ENCODE measurements around the gene CHIC2. TPM values are rescaled to one million over a fixed set of nuclear protein-coding genes. Genes with fewer than 3 reads are reported as not detected.
"Not testable (repeated sequence)": the region's sequence is repeated elsewhere in the genome, so short reads cannot be mapped to it uniquely, and the experiment has no call there.

The CHIC2 gene
- total RNA-seq, 1 donor from 2014 or later, result 51.3 TPM

- DNase-seq, result no peak
Measured at GRCh38 chr4:54061067-54061466, 3.3 kb downstream of the CHIC2 start.

DNA sequence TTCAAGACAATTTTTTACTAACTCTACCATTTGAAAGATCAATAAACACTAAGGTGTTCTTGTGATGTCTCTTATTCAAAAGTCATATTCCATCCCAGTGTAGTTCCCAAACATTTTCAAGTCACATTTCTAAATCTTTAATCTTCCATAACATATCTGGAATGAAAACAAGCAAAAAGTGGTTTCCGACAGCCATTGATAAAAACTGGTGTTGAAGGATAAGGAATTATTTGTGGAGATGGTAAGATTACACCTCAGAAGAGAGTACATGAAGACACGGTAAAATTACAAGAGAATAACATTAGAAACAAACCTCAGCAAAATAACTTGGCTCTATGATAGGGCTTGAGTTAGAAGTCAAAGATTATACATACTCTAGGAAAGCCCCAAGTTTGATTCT, 4.3 kb downstream of the CHIC2 start:
- DNase-seq, result no peak

DNA sequence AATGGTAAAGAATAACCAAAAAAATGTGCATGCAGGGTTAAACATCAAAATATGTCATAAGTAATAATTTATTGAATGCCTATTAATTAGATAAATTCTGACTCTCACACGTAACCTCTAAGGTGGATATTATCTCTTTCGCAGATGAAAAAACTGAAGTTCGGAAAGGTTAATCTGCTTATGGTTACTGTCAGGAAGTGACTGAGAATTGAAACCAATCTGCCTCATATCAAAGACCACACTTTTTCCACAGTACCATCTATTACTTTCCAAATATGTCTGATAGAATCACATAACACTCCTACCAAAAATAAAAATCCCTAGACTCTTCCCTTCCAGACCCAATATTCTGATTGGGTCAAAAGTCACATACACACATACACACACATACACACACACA, 6.2 kb downstream of the CHIC2 start:
- no peak for DNase-seq

GRCh38 chr4:54056360-54056759, 8.0 kb downstream of the CHIC2 start:
- DNase-seq, result no peak

GRCh38 chr4:54055494-54055893, 8.9 kb downstream of the CHIC2 start:
- DNase-seq, result no peak

DNA sequence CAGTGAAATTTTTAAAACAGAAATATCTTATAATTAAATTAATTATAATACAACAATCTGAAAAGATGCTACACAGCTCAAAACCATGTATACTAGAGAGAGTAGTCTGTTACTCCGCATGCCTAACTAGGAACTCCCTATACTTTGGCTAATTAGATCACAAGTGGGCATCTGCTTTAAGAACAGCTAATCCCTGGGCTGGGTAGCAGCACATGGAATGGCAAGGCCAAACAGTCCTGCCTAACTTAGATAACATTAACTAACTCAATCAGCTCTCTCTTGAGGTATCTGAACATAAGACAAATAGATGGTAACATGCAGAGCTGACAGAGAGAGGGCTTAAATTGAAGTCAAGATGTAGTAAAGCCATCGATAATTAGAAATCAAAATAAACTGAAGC, 9.9 kb downstream of the CHIC2 start:
- DNase-seq, result no peak

DNA sequence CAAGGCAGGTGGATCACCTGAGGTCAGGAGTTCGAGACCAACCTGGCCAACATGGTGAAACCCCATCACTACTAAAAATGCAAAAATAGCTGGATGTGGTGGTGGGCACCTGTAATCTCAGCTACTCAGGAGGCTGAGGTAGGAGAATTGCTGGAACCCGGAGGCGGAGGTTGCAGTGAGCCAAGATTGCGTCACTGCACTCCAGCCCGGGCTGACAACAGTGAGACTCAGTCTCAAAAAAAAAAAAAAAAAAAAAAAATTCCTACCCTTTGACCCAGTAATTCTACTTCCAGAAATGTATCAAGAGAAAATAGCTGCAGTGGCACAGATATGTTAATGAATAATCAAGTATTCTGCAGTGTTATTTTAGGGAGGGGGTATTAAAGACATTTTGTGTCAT, 11.1 kb downstream of the CHIC2 start:
- not testable (repeated sequence) for DNase-seq

GRCh38 chr4:54050214-54050904, 14.0 kb downstream of the CHIC2 start:
- DNase-seq, result no peak

- DNase-seq, result not testable (repeated sequence)
Measured at GRCh38 chr4:54043630-54044029, 20.8 kb downstream of the CHIC2 start.

DNA sequence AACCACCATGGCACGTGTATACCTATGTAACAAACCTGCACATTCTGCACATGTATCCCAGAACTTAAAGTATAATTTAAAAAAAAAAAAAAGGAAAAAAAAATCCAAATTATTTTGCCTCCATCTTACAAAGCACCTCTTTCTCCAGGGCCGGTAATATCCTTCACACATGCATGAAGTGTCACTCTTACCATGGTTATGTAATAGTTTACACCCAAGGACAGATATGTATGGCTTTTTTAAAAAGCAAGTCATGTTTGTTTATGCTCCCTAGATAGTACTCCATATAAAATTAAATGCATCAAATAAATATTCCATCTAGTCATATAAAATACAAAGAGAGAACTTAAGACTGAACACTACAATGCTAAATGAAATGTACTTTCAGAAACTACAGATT, 22.5 kb downstream of the CHIC2 start:
- DNase-seq, result no peak

- DNase-seq, result no peak
Measured at GRCh38 chr4:54041100-54041499, 23.3 kb downstream of the CHIC2 start.

DNA sequence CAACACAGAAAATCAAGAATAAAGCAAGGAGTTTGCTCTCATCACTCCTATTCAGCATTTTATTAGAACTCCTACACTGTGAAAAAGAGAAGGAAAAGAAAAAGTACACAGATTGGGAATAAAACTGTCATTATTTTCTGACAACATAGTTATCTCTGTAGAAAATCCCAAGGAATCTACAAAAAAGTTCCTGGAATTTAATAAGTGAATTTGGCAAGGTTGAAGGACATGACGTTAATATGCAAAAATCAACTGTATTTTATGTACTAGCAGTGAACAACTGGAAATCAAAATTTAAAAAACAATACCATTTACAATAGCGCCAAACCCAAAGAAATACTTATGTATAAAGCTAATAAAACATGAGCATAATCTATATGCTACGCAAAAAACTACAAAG, 26.3 kb downstream of the CHIC2 start:
- DNase-seq, result no peak

GRCh38 chr4:54036184-54036583, 28.2 kb downstream of the CHIC2 start:
- no peak for DNase-seq

DNA sequence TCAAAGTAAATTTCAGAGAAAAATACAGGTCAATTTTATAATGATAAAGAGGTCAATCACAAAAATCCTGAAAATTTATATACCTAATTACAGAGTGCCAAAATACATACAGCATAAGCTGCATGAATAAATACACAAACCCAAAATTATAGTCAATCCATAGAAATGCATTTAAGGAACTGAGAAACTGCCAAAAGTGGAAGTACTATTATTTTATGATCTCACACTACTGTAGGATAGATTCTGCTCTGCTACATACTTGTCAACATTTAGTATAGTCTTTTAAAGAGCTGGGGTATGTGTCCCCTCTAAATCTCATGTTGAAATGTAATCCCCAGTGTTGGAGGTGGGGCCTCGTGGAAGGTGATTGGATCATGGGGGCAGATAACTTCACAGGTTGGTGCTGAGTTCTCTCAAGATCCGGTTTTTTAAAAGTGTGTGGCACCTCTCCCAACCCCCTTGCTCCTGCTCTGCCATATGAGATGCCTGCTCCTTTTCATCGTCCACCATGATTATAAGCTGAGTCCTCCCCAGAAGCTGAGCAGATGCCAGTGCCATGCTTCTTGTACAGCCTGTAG, 31.8 kb downstream of the CHIC2 start:
- DNase-seq, result no peak

- no peak for DNase-seq
Measured at GRCh38 chr4:54027311-54027710, 37.1 kb downstream of the CHIC2 start.

GRCh38 chr4:54025582-54025981, 38.8 kb downstream of the CHIC2 start:
- DNase-seq, result no peak

- DNase-seq, result not testable (repeated sequence)
Measured at GRCh38 chr4:54023019-54023418, 41.4 kb downstream of the CHIC2 start.

DNA sequence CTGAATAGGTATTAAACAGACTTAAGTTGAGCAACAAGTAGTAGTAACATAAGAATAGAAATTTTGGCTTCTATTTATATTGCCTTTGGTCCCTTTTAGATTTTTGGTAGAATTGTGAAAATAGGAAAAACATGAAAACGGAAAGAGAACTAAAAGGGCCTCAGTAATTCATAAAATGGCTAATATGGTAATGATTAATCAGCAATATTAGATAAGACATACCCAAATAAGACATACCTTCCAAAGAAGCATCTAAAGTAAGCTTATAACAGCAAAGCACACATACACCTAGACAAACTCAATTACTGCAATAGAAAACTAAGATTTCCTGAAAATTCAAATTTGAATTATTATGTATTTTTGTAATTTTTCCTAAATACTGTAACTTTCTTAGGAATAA, 46.4 kb downstream of the CHIC2 start:
- no peak for DNase-seq

DNA sequence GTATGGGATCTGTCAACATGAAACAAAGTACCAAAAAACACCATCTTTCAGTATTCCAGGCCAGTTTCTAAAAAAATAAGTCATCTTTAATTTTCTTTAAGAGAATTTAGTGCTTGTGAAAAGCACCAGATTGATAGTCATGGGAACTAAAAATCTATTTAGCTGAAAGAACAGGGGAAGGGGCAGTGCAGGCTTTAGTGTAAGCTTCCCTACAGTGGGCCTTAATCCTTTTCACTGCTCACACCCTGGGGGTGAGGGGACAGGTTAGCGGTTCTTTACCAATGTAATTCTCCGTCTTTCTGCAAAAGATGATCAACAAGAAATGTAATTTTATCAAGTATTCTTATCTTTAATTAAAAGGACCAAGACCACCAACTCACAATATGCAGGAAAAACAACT, 47.1 kb downstream of the CHIC2 start:
- no peak for DNase-seq

DNA sequence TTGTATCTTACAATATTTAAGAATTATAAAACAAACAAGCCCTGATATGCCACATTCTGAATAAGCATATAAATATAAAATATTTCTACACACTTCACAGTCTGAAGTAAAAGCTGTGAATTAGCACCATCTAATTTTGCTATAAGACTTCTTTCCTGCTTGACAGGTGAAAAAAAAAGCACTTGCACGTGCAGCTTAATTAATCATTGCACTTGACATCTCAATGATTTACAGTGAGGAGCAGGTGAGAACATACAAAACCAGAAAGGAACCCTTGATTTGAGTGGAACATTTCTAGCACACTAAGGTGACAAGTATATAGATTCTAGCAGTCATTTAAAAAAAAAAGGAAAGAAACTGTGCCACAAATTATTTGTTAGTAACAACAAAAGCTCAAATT, 47.9 kb downstream of the CHIC2 start:
- DNase-seq, result no peak

DNA sequence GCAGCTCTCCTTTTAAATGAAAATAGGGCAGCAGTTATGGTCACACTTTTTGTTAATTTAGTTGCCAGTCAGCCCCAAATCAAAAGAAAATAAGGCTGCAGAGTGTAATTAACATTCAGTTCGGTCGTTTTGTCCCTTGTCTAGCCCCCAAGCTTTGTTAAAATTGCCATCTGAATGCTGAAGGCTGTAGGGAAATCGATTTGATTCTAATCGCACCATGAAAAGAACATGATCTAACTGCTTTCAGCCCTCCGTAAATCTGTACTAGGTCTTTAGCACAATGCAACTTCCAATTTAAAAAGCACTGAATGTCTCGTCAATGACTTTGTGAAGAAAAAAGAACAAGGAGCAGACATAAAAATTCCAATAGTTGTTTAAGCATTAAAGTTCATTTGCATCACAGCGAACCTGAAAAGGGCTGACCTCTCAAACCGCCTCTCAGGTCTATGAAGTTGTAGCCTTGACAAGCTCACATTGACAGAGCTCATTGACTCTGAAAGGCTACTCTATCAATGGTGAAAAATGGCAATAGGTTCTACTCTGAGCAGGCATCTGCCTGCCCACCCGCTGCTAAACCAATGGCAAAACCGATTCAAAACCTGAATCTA, 48.9 kb downstream of the CHIC2 start:
- DNase-seq, result no peak

DNA sequence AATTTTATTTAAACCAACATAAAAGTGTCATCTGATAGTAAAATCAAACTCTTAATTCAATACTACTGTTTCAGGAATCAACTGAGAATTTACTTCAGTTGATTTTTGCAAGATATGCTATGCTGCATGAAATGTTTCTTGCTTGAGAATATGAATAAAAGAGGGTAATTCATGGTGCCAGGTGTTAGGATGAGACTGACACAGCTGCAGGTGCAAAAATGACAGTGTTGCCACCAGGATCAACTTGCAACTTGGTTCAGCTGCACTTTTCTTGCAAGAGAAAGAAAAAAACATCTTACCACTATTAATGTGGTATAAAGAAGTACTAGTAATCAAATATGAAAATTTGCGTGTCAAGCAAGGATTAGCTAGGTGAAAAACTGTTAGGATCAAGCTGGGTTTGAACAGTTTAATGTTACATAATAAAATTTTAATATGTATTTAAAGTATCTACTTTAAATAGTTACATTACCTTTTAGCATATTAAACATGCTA, 49.7 kb downstream of the CHIC2 start:
- DNase-seq, result no peak

DNA sequence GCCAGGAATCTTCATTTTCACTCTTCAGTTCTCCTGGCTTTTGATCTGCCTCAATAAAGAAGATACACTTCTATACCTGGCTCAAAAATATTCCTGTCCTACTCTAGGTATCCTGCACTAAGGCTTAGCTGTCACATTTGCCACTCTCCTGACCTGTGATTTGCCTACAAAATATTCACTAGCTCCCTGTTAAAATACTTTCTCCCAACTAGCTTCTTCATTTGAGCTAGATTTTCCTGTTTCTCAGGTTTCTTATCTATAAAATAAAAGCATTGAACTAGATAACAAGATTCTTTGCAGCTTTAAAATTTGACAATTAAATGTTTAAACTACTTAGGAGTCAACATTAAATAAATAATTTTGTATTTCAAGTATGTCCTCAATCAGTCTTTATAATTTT, 53.2 kb downstream of the CHIC2 start:
- no peak for DNase-seq

GRCh38 chr4:54006755-54007154, 57.6 kb downstream of the CHIC2 start:
- no peak for DNase-seq
